Stimulated activated CD8-positive, alpha-beta memory T cell treated with anti-CD3 and anti-CD28 coated beads, Interleukin-12 subunit alpha, Interleukin-12 subunit beta, amount 100 ng/mL, for 24 hours (primary cell): Measurements from ENCODE around the gene FERMT2.

Source experiments
- DNase-seq: peaks from one replicate; pipeline ENCODE4 v3.0.0-alpha.2; 2020; ENCODE audit errors: extremely low read depth

Gene FERMT2

DNA sequence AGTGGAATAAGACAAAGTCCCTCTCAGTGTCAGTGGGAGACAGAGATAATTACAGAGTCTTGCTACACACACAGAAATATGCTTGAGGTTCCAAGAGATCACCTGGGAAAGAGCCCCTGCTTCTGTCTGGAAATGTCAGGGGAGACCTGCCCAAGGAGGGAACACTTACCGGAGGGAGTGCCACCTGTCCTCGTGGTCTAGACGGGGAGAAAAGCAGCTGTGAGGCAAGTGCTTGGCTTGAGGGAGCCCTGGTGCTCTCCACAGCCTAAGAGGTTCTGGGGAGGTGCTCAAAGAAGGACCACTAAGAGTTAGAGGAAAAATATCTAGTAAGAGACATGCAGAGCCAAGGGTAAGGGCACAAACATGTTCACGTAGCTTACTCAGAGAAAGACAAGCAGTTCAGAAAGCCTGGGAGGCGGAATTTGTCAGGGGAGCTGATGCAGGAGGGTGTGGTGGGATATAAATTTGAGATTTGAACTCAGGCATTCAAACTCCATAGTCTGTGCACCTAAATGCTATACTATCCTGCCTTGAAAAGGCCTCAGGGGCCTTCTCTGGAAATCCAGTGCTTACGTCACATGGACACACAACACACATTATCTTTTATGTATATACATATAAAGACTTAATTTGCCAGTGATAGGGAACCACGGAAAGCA lies 121.2 kb downstream of the FERMT2 start:
- DNase-seq, result no peak

DNA sequence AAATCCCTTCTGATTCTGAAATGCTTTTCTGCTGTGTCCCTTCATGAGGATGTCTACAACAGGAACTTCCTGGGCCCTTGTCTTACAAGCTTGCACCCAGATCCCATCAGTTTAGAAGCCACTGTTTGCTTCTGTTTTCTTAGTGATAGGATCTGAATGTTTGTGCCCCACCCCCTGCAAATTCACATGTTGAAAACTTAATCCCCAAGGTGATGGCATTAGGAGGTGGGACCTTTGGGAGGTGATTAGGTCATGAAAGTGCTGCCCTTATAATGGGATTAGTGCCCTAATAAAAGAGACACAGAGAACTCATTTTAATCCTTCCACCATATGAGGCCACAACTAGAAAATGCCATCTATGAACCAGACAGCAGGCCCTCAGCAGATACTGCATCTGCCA lies 123.4 kb downstream of the FERMT2 start:
- DNase-seq, result no peak

DNA sequence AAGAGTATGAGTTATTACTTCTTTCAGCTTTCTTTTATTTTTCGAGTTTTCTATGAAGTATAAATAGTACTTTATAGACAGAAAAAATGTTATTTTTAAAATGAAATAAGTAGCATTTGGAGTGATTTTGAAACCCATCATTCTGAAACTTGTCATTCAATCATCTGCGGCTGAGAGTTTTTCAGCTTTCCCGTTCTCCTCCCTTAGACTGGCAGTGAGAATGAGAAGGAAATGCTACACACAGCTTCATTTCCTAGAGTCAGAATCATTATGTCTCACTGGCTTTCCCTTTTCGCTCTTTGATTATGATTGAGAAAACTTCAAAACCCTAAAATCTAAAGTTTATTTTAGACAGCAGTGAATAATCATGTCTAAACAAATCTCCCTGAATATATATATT lies 125.8 kb downstream of the FERMT2 start:
- no peak for DNase-seq

DNA sequence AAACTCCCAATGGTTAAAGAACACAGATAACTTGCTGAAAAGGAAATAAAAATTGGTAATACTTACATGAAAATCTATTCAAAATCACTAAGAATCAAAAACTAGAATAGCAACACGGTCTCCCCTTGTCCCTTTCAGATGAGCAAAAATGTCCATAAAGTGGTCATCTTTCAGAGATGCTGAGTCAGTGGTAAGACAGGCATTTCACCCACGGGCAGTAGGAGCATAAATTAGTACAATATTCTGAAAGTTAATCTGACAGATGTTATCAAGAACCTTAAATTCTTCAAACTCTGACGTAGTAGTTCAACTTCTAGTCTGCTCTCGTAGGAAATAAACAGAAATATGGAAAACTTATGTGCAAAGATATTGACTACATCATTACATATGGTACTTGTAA lies 126.4 kb downstream of the FERMT2 start:
- DNase-seq, result no peak

DNA sequence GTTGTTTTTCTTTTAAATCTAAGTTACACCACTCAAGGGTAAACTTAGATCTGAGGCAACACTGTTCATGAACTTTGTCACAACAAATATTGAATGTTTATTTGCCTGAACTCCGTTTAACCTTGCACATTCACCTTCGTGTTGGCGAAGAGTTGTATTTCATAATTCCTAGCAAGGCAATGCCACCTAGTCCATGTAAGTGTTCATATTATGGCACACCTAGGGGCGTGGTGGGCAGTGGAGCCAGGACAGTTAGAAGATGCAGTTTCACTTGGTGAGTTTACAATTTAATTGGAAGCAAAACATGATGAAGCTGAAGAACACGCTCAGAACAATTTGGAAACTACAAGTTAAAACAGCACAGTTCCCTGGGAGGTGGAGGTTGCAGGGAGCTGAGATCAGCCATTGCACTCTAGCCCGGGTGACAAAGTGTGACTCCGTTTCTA lies 129.0 kb downstream of the FERMT2 start:
- no peak for DNase-seq

DNA sequence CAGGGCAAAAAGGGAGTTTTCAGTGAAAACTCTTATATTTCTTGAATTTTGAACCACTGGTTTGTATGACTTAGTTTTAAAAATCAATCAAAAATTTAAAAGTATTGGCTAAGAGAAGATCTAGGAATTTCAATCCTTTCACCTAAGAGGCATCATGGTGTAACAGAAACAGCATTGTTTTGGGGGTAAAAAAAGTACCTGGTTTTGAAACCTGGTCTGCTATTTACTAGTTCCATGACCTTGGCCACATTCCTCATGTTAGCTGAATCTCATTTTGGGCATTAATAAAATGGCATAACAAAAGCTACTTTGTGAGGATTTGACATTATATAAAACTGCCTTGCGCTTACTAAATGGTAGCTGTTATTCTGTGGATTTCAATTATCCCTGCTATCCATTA lies 142.7 kb downstream of the FERMT2 start:
- no peak for DNase-seq
